Testis (tissue), 3 donors: ENCODE measurements around the gene ATP4B. TPM values are rescaled to one million over a fixed set of nuclear protein-coding genes. Genes with fewer than 3 reads are reported as not detected.

ENCODE experiments used
- DNase-seq: peaks from one replicate; pipeline ENCODE4 v3.0.0-alpha.2; 2019
- H3K27ac ChIP-seq, 2 donors: fragments of 200-600 bp; sonication (generic); one replicate each; pipeline ENCODE4 v1.5.1; 2019
- H3K27me3 ChIP-seq: fragments of 200-600 bp; sonication (generic); one replicate; pipeline ENCODE4 v1.5.1; 2019
- H3K36me3 ChIP-seq: fragments of 200-600 bp; sonication (generic); one replicate; pipeline ENCODE4 v1.5.1; 2017; ENCODE audit warnings: low read depth; ENCODE audit errors: missing control alignments
- H3K4me1 ChIP-seq: fragments of 200-600 bp; sonication (generic); one replicate; pipeline ENCODE4 v1.5.1; 2019
- H3K4me3 ChIP-seq, 2 donors: fragments of 200-600 bp; sonication (generic); one replicate each; pipeline ENCODE4 v1.5.1; 2017 to 2019
- H3K9me3 ChIP-seq: fragments of 200-600 bp; sonication (generic); one replicate; pipeline ENCODE4 v1.5.1; 2017
- CTCF ChIP-seq, 3 experiments: fragments of 450-650 bp in 2 of 3; fragments of 200-600 bp in 1 of 3; sonication (generic) in 1 of 3; IDR thresholded peaks; one replicate each; pipeline ENCODE4 v1.5.1; 2016 to 2019; ENCODE audit warnings: antibody characterized with exemption in 3 of 3, mild to moderate bottlenecking in 2 of 3, moderate library complexity in 1 of 3
- POLR2A ChIP-seq: fragments of 450-650 bp; IDR thresholded peaks from one replicate; pipeline ENCODE4 v1.6.1; 2017; ENCODE audit warnings: antibody characterized with exemption, mild to moderate bottlenecking, moderate library complexity
- WGBS, 2 donors: methylation state at CpG; one replicate each; pipeline ENCODE4 v1.1.5; 2018; 5-methylcytosine and 5-hydroxymethylcytosine counted together
- intact Hi-C: fragments of 100-400 bp; cut with DNase I; formaldehyde crosslinking; loops from one replicate; pipeline ENCODE4 v1.15.1; 2023; ENCODE audit warnings: low total_unique reads
- polyA plus RNA-seq: library from polyadenylated mRNA; stranded (reverse); fragments of 350-450 nt; fragmentation: Illumina TruSeq; extraction: RNeasy Lipid Tissue Mini Kit (QIAGEN cat#74804); gene quantifications from one replicate; pipeline ENCODE4 v1.2.3, GENCODE V29; 2014; ENCODE audit warnings: low read depth, low replicate concordance; ENCODE audit not compliant: insufficient read depth
- total RNA-seq, 2 donors: library from RNA; depleted of rRNA; stranded (reverse); fragments of >200 nt; gene quantifications; one replicate each; pipeline ENCODE4 v1.2.3, GENCODE V29; 2016

Gene ATP4B
- total and polyA plus RNA-seq, 3 donors from 2014 or later: not detected

GRCh38 chr13:113601166-113602070, 56.6 kb downstream of the ATP4B start:
- no peaks in the 10 kb centered on the region for H3K27me3 ChIP-seq
- 94 to 95% methylated on average over 20 to 27 of the region's 28 CpGs for WGBS, 2 donors
- intact Hi-C loops: no loop called here
- H3K36me3 ChIP-seq: no peaks in the 10 kb centered on the region
- no peak overlapping the region for H3K4me3 ChIP-seq
- no peaks in the 10 kb centered on the region for H3K9me3 ChIP-seq
- H3K27ac ChIP-seq: no peak overlapping the region
- DNase-seq: no peak
- no peak for TF ChIP-seq CTCF (IDR thresholded peaks at IDR 0.05)
- no peak for TF ChIP-seq POLR2A
- peaks cover 15% of the 10 kb centered on the region for H3K4me1 ChIP-seq

GRCh38 chr13:113599391-113599790, 58.6 kb downstream of the ATP4B start:
- Histone ChIP-seq H3K27me3 (no peaks in the 10 kb centered on the region), H3K27ac (no peak overlapping the region), H3K4me3 (no peak overlapping the region), H3K9me3 (no peaks in the 10 kb centered on the region), H3K36me3 (no peaks in the 10 kb centered on the region), H3K4me1 (peaks cover 3% of the 10 kb centered on the region)
- TF ChIP-seq CTCF (IDR thresholded peaks at IDR 0.05): no peak
- no peak for TF ChIP-seq POLR2A
- WGBS, 2 donors: 96 to 98% methylated on average over 12 of the region's 12 CpGs
- no peak for DNase-seq
- intact Hi-C loops: no loop called here

Other genes starting within 250 kb of the ATP4B start
- 1 to 10 TPM; 6.6 to 9.3 TPM for gene ADPRHL1, start 204.7 kb downstream of the ATP4B start, total RNA-seq
- gene ADPRHL1, start 204.7 kb downstream of the ATP4B start, polyA plus RNA-seq: 6.2 TPM
- gene DCUN1D2, start 167.5 kb downstream of the ATP4B start, total RNA-seq: 10 to 100 TPM; 65.9 to 78.5 TPM
- gene DCUN1D2, start 167.5 kb downstream of the ATP4B start, polyA plus RNA-seq: 16.3 TPM
- gene TFDP1, start 73.4 kb downstream of the ATP4B start, total RNA-seq: 10 to 100 TPM; 72.4 to 73.1 TPM
- 135 TPM for gene TFDP1, start 73.4 kb downstream of the ATP4B start, polyA plus RNA-seq
- 1 to 10 TPM in 1 of 2 donors, under 1 TPM in 1; 0.87 to 2.1 TPM for gene GRK1, start 9.0 kb upstream of the ATP4B start, total RNA-seq
- 0.55 TPM for gene GRK1, start 9.0 kb upstream of the ATP4B start, polyA plus RNA-seq
- 10 to 100 TPM in 1 of 2 donors, 1 to 10 TPM in 1; 6.9 to 10.9 TPM for gene TMEM255B, start 101.0 kb upstream of the ATP4B start, total RNA-seq
- gene TMEM255B, start 101.0 kb upstream of the ATP4B start, polyA plus RNA-seq: 7.5 TPM
- 100 to 1,000 TPM; 416 to 575 TPM for gene GAS6, start 205.9 kb upstream of the ATP4B start, total RNA-seq
- gene GAS6, start 205.9 kb upstream of the ATP4B start, polyA plus RNA-seq: 193 TPM